Activated B cell treated with CpG ODN at 0.5 μM for 24 hours (primary cell): ENCODE measurements around the gene NBAS. TPM values are rescaled to one million over a fixed set of nuclear protein-coding genes. Genes with fewer than 3 reads are reported as not detected.

Experiments
- ATAC-seq: fragments of 200-7000 bp; cut with Tn5 transposase; one replicate; pipeline ENCODE4 v1.10.0; 2021; ENCODE audit warnings: low read depth, mild to moderate bottlenecking, moderate library complexity
- CTCF ChIA-PET: fragments of 350-600 bp; sonication (Branson Sonifier 250); formaldehyde crosslinking; loops from one replicate; lab custom pipeline; 2021; ENCODE audit warnings: antibody characterized with exemption; lab: Charles Lee
- POLR2A ChIA-PET: fragments of 350-600 bp; sonication (Branson Sonifier 250); formaldehyde crosslinking; loops from one replicate; lab custom pipeline; 2021; ENCODE audit warnings: antibody characterized with exemption; lab: Charles Lee
- DNase-seq: peaks from one replicate; pipeline ENCODE4 v3.0.0; 2022
- H3K27ac Mint-ChIP-seq: one replicate; pipeline ENCODE4 v1.8.0; 2020; ENCODE audit warnings: mixed read lengths
- H3K27me3 Mint-ChIP-seq: one replicate; pipeline ENCODE4 v1.8.0; 2021; ENCODE audit warnings: mixed read lengths
- H3K36me3 Mint-ChIP-seq: one replicate; pipeline ENCODE4 v1.8.0; 2021; ENCODE audit warnings: low read depth, mixed read lengths
- H3K4me1 Mint-ChIP-seq: one replicate; pipeline ENCODE4 v1.8.0; 2021; ENCODE audit warnings: mixed read lengths
- H3K4me3 Mint-ChIP-seq: one replicate; pipeline ENCODE4 v1.8.0; 2020; ENCODE audit warnings: mild to moderate bottlenecking, mixed read lengths
- H3K9me3 Mint-ChIP-seq: one replicate; pipeline ENCODE4 v1.8.0; 2020; ENCODE audit warnings: mixed read lengths
- intact Hi-C: fragments of 100-400 bp; cut with micrococcal nuclease; formaldehyde crosslinking; loops from one replicate; pipeline ENCODE4 v1.15.1; 2024
- total RNA-seq: library from RNA; stranded (reverse); gene quantifications from 2 replicates; pipeline ENCODE4 v1.2.3, GENCODE V29; 2022
- TF ChIP-seq, protein P1 (sequence below): fragments of 200-600 bp; IDR thresholded peaks from one replicate; pipeline ENCODE4 v1.8.0; 2022; ENCODE audit warnings: antibody characterized with exemption, mild to moderate bottlenecking

Gene NBAS
- total RNA-seq, 1 donor from 2014 or later = 40.1 TPM

DNA sequence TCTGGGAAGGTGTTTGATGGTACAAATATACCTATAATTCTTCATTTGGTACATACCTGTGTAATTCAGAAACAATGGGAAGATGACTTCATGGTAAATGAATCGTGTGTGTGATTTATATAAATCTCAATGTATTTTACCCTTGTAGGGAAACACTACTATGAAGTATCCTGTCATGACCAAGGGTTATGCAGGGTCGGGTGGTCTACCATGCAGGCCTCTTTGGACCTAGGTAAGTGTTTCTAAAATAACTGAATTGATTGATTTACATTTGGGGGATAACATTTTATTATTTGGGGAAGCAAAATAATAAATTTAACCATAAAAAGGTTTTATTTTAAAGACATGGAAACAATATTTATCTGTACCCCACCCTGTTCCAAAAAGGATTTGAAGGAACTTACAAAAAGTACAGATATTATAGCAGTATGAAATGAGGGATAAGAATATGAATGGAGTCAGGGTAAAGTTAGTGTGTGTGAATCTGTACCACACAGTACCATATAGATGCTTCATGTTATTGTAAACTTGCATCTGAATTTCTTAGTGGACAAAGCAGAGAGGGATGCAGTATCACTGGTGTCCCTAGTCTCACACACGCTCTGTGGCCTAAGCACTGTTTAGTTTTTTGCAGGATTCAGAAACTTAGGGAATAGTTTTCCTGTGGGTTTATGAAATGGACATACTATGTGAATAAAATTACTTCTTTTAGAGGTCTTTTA is 42.1 kb upstream of the NBAS start:
- Mint-ChIP-seq H3K27ac (no peak overlapping the region), H3K9me3 (no peaks in the 10 kb centered on the region), H3K4me3 (no peak overlapping the region), H3K36me3 (peaks cover 93% of the 10 kb centered on the region), H3K4me1 (no peaks in the 10 kb centered on the region), H3K27me3 (no peaks in the 10 kb centered on the region)
- ChIA-PET CTCF (no interaction called here), POLR2A (no interaction called here)
- ATAC-seq = no peak
- TF ChIP-seq, protein P1, sequence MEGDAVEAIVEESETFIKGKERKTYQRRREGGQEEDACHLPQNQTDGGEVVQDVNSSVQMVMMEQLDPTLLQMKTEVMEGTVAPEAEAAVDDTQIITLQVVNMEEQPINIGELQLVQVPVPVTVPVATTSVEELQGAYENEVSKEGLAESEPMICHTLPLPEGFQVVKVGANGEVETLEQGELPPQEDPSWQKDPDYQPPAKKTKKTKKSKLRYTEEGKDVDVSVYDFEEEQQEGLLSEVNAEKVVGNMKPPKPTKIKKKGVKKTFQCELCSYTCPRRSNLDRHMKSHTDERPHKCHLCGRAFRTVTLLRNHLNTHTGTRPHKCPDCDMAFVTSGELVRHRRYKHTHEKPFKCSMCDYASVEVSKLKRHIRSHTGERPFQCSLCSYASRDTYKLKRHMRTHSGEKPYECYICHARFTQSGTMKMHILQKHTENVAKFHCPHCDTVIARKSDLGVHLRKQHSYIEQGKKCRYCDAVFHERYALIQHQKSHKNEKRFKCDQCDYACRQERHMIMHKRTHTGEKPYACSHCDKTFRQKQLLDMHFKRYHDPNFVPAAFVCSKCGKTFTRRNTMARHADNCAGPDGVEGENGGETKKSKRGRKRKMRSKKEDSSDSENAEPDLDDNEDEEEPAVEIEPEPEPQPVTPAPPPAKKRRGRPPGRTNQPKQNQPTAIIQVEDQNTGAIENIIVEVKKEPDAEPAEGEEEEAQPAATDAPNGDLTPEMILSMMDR = no peak
- intact Hi-C loops = no loop called here
- no peak for DNase-seq

DNA sequence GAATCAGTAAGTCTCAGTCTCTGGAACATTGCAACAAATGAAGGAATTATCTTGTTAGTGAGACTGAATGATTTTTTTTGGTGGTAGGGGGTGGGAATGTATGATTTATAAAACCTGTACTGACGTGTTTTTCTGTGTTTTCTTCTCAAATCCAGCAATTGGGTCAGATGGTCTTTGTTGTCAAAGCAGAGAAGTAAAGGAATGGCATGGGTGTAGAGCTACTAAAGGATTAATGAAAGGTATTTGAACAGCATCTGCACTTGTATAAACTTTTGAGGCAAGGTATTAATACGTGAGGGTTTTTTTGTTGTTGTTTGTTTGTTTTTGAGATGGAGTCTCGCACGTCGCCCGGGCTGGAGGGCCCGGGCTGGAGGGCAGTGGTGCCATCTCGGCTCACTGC is 41.3 kb upstream of the NBAS start:
- ChIA-PET CTCF (no interaction called here), POLR2A (no interaction called here)
- Mint-ChIP-seq H3K36me3 (peaks cover 92% of the 10 kb centered on the region), H3K27ac (no peak overlapping the region), H3K4me1 (no peaks in the 10 kb centered on the region), H3K4me3 (no peak overlapping the region), H3K27me3 (no peaks in the 10 kb centered on the region), H3K9me3 (no peaks in the 10 kb centered on the region)
- DNase-seq (no peak), ATAC-seq (no peak)
- intact Hi-C loops = no loop called here
- TF ChIP-seq, protein P1 = no peak

DNA sequence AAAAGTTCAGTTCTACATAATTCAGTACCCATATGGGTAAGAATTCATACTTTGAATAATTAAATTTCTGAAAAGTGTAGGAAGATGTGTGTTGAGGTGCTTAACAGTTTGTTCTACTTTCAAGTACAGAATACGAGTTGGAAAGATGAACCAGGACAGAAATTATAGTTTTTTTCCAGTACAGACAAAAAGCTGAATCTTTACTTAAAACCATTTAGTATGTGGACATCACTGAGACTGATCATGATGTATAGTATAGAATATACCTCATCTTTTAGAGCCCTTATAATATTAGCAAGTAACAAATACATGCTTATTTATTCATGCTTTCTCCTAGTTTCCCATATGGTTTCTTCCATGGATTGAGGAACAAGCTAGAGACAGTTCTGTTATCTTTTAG is 40.5 kb upstream of the NBAS start:
- DNase-seq = no peak
- H3K4me3 Mint-ChIP-seq = no peak overlapping the region
- no peak for ATAC-seq
- ChIA-PET POLR2A (no interaction called here), CTCF (no interaction called here)
- H3K36me3 Mint-ChIP-seq = peaks cover 92% of the 10 kb centered on the region
- intact Hi-C loops = no loop called here
- no peaks in the 10 kb centered on the region for H3K27me3 Mint-ChIP-seq
- no peaks in the 10 kb centered on the region for H3K4me1 Mint-ChIP-seq
- TF ChIP-seq, protein P1 = no peak
- H3K9me3 Mint-ChIP-seq = no peaks in the 10 kb centered on the region
- H3K27ac Mint-ChIP-seq = no peak overlapping the region

DNA sequence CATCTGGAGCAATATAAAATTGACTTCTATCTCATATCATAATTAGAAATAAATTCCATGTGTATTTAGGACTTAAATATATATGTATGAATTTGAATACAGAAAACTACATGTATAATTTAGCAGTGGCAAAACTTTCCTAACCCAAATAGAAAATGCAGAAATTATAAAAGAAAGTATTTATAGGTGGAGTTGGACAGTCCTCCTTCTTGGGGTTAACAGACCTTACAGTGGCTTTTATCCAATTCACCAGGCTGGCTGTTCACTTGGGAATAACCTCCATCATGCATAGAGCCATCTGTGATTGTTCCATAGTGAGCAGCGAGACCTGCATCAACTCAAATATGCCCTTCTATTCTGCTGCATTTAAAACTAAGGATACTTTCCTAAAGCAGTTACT is 38.9 kb upstream of the NBAS start:
- no peak for ATAC-seq
- peaks cover 91% of the 10 kb centered on the region for H3K36me3 Mint-ChIP-seq
- POLR2A ChIA-PET = no interaction called here
- CTCF ChIA-PET = no interaction called here
- H3K9me3 Mint-ChIP-seq = no peaks in the 10 kb centered on the region
- no peak overlapping the region for H3K4me3 Mint-ChIP-seq
- H3K27ac Mint-ChIP-seq = no peak overlapping the region
- H3K4me1 Mint-ChIP-seq = no peaks in the 10 kb centered on the region
- no peak for DNase-seq
- intact Hi-C loops = no loop called here
- no peaks in the 10 kb centered on the region for H3K27me3 Mint-ChIP-seq
- TF ChIP-seq, protein P1 = no peak

DNA sequence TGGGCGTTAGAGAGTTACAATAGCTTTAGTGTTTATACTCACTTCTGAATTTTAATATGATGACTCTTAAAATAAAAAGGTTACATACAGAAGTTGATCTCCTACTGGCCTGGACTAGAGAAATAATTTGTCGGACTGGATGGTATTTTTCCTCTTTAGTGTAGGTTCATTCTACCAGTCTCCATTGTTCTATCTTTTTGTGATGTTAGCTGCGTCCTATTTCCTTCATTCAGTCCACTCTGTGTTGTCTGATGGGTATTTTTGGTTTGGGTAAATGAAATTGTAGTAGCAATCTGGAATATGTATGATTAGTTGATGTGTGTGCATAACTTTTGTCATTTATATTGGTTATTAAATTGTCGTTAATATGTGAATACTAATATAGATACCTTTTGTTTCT is 35.8 kb upstream of the NBAS start:
- intact Hi-C loops = no loop called here
- CTCF ChIA-PET = no interaction called here
- DNase-seq = no peak

More for the DNA sequence above, 35.8 kb upstream of the NBAS start:
- Mint-ChIP-seq H3K27ac (no peak overlapping the region), H3K36me3 (peaks cover 63% of the 10 kb centered on the region), H3K4me1 (peaks cover 21% of the 10 kb centered on the region), H3K27me3 (no peaks in the 10 kb centered on the region), H3K9me3 (no peaks in the 10 kb centered on the region), H3K4me3 (no peak overlapping the region)
- TF ChIP-seq, protein P1 = no peak
- POLR2A ChIA-PET = no interaction called here
- ATAC-seq = no peak
